Keratinocyte (primary cell): ENCODE measurements around the gene PAN2.

Experiments used
- CTCF ChIP-seq, 3 experiments: IDR thresholded peaks in 1 of 3; conservative IDR thresholded peaks in 1 of 3; optimal IDR thresholded peaks in 1 of 3; 2 replicates in 2 of 3; 3 replicates in 1 of 3; pipeline versions ENCODE3 to v1.5.1; 2011; ENCODE audit warnings: low read length in 3 of 3, mild to moderate bottlenecking in 3 of 3, moderate library complexity in 2 of 3, control low read depth in 1 of 3, inconsistent platforms in 1 of 3; ENCODE audit not compliant: insufficient read depth in 2 of 3; ENCODE audit errors: extremely low read depth in 1 of 3
- EZH2 ChIP-seq: IDR thresholded peaks from one replicate; pipeline ENCODE4 v1.6.1; 2012; ENCODE audit warnings: inconsistent platforms, mild to moderate bottlenecking, low read length, moderate library complexity

DNA sequence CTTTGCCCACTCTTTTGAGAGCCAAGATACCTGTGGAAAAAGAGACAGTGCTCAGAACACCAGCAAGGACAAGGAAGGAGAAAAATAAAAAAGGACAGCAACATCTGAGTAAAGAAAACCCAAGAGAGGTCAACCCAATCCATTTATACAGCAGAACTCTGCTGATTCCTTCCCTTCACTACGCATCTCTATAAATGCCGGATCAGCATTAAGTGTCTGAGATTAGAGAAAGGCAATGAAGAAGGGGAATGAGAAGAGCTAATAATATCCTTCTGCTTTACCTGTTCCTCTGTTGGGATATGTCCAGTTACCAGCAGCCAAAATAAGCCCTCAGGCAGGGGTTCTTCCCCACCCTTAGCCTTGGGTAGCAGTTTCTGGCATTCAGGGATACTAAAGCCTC, 51.2 kb downstream of the PAN2 start:
- TF ChIP-seq CTCF (optimal IDR thresholded peaks at IDR 0.05 in 1 of 3, IDR thresholded peaks at IDR 0.05 in 1 of 3, conservative IDR thresholded peaks at IDR 0.05 in 1 of 3; ENCODE audit: extremely low read depth in 1 of 3, insufficient read depth in 2 of 3, low read length in 3 of 3) (no peak), EZH2 (no peak)
